HepG2 (cell line): Measurements from ENCODE around the gene FRRS1. TPM values are rescaled to one million over a fixed set of nuclear protein-coding genes. Genes with fewer than 3 reads are reported as not detected.

Experiments used
- ATAC-seq: fragments of 200-7000 bp; cut with Tn5 transposase; 3 replicates; pipeline ENCODE4 v1.9.1; 2020; ENCODE audit warnings: mild to moderate bottlenecking, moderate library complexity
- BruUV-seq: library from RNA; stranded (reverse); fragments of 400-500 nt; replicated peaks from 2 replicates; lab custom pipeline; 2021; lab: Mats Ljungman, UMichigan
- CTCF ChIA-PET: fragments of 300-600 bp; formaldehyde crosslinking; extraction: SDS; loops from one replicate; lab custom pipeline; 2021; ENCODE audit warnings: low total read pairs, inconsistent platforms, low intra/inter-chr PET ratio; lab: Yijun Ruan, JAX
- POLR2A ChIA-PET: fragments of 350-600 bp; sonication (Branson Sonifier 250); formaldehyde crosslinking; loops from one replicate; lab custom pipeline; 2020; ENCODE audit warnings: antibody characterized with exemption, inconsistent platforms; lab: Yijun Ruan, JAX
- DNase-seq: peaks from one replicate; pipeline ENCODE4 v3.0.0-alpha.2; 2015; ENCODE audit warnings: low spot score
- FAIRE-seq: peaks from 3 replicates; lab custom pipeline; 2011; peaks lifted over from hg19 to GRCh38; lab: Jason Lieb, UNC
- H2AFZ ChIP-seq: one replicate; pipeline ENCODE4 v1.6.1; 2011; ENCODE audit warnings: low read length, inconsistent platforms
- H3K27ac ChIP-seq: fragments of 300-600 bp; 3 replicates; pipeline ENCODE4 v1.8.0; 2011; ENCODE audit warnings: mixed run types, mild to moderate bottlenecking, mixed read lengths, low read length, inconsistent platforms; ENCODE audit not compliant: insufficient read depth; ENCODE audit errors: extremely low read length
- H3K27me3 ChIP-seq, 2 experiments: fragments of 200-600 bp in 1 of 2; 2 replicates in 1 of 2; 3 replicates in 1 of 2; pipeline versions ENCODE4 v1.6.0 to v1.8.0; 2011; ENCODE audit warnings: low read length in 2 of 2, mild to moderate bottlenecking in 2 of 2, moderate library complexity in 2 of 2, inconsistent platforms in 1 of 2; ENCODE audit not compliant: insufficient read depth in 2 of 2, control insufficient read depth in 1 of 2
- H3K36me3 ChIP-seq, 2 experiments: fragments of 200-600 bp in 1 of 2; replicated peaks in 1 of 2; 2 replicates in 1 of 2; 3 replicates in 1 of 2; pipeline versions ENCODE4 v1.5.1 to v1.8.0; 2011; ENCODE audit warnings: low read length in 2 of 2, inconsistent platforms in 1 of 2; ENCODE audit not compliant: insufficient read depth in 2 of 2, control insufficient read depth in 1 of 2
- H3K4me1 ChIP-seq: 2 replicates; pipeline ENCODE4 v1.5.1; 2012; ENCODE audit warnings: low read length, inconsistent platforms; ENCODE audit not compliant: insufficient read depth
- H3K4me2 ChIP-seq: 2 replicates; pipeline ENCODE4 v1.6.0; 2011; ENCODE audit warnings: low read depth, low read length, inconsistent platforms
- H3K4me3 ChIP-seq, 3 experiments: fragments of 200-600 bp in 1 of 3; sonication (generic), shearing (Covaris generic) in 1 of 3; replicated peaks in 1 of 3; 2 replicates each; pipeline ENCODE4 v1.5.1; 2011 to 2016; ENCODE audit warnings: low read length in 3 of 3, inconsistent platforms in 2 of 3, low read depth in 2 of 3, mild to moderate bottlenecking in 2 of 3, control low read depth in 1 of 3, mixed read lengths in 1 of 3; ENCODE audit not compliant: insufficient read depth in 1 of 3
- H3K79me2 ChIP-seq: one replicate; pipeline ENCODE4 v1.6.1; 2011; ENCODE audit warnings: low read length, inconsistent platforms; ENCODE audit not compliant: insufficient read depth
- H3K9ac ChIP-seq: 2 replicates; pipeline ENCODE4 v1.6.0; 2011; ENCODE audit warnings: mild to moderate bottlenecking, low read depth, low read length, inconsistent platforms; ENCODE audit not compliant: insufficient read depth
- H3K9me3 ChIP-seq: 2 replicates; pipeline ENCODE4 v1.5.1; 2012; ENCODE audit warnings: mild to moderate bottlenecking, low read length
- H4K20me1 ChIP-seq: 2 replicates; pipeline ENCODE4 v1.6.0; 2011; ENCODE audit warnings: inconsistent platforms, mild to moderate bottlenecking, low read length, moderate library complexity; ENCODE audit not compliant: insufficient read depth
- BCL6 ChIP-seq: IDR thresholded peaks from 2 replicates; pipeline ENCODE4 v1.6.1; 2016; ENCODE audit warnings: missing genetic modification reagents, missing compliant biosample characterization
- CEBPG ChIP-seq: IDR thresholded peaks from 2 replicates; pipeline ENCODE4 v1.6.1; 2016
- CHD4 ChIP-seq: fragments of 200-600 bp; sonication (generic); IDR thresholded peaks from 2 replicates; pipeline ENCODE4 v1.7.0; 2017; ENCODE audit warnings: mild to moderate bottlenecking, low read length, borderline replicate concordance
- JUND ChIP-seq: sonication (generic); formaldehyde crosslinking; IDR thresholded peaks from 2 replicates; pipeline ENCODE4 v1.8.0; 2022; ENCODE audit warnings: mild to moderate bottlenecking, missing genetic modification reagents
- NRL ChIP-seq: sonication (generic); formaldehyde crosslinking; IDR thresholded peaks from 2 replicates; pipeline ENCODE4 v1.5.0; 2020; ENCODE audit warnings: missing genetic modification reagents, mild to moderate bottlenecking, moderate library complexity, borderline replicate concordance
- PRMT3 ChIP-seq: sonication (generic); formaldehyde crosslinking; IDR thresholded peaks from 2 replicates; pipeline ENCODE4 v1.8.1; 2022; ENCODE audit warnings: low read depth, mild to moderate bottlenecking, moderate library complexity, missing genetic modification reagents, borderline replicate concordance
- U2AF1 ChIP-seq: fragments of 200-400 bp; formaldehyde crosslinking; optimal IDR thresholded peaks from 2 replicates; pipeline ENCODE3; 2017; ENCODE audit warnings: mild to moderate bottlenecking, low read depth, low read length
- XRCC5 ChIP-seq: fragments of 200-400 bp; formaldehyde crosslinking; optimal IDR thresholded peaks from 2 replicates; pipeline ENCODE3; 2017; ENCODE audit warnings: mild to moderate bottlenecking, low read length
- ZC3H4 ChIP-seq: sonication (generic); formaldehyde crosslinking; IDR thresholded peaks from 2 replicates; pipeline ENCODE4 v1.4.0; 2020; ENCODE audit warnings: missing genetic modification reagents, borderline replicate concordance
- ZNF260 ChIP-seq: sonication (generic); formaldehyde crosslinking; IDR thresholded peaks from 2 replicates; pipeline ENCODE4 v1.4.0; 2020; ENCODE audit warnings: missing genetic modification reagents, low read depth, mild to moderate bottlenecking, borderline replicate concordance
- ZNF7 ChIP-seq: IDR thresholded peaks from 2 replicates; pipeline ENCODE4 v1.6.1; 2016; ENCODE audit warnings: missing biosample characterization, missing genetic modification reagents
- WGBS: methylation state at CpG from one replicate; pipeline ENCODE4 v1.1.6; 2017; ENCODE audit warnings: low lambda C conversion rate; 5-methylcytosine and 5-hydroxymethylcytosine counted together
- in situ Hi-C: cut with HindIII; loops from 2 replicates; pipeline ENCODE4 v1.10.0; 2017; ENCODE audit warnings: low pct_unique_long_range_greater_than_20kb; ENCODE audit not compliant: extremely low pct_ligation_motif_present
- intact Hi-C: fragments of 100-400 bp; cut with micrococcal nuclease; formaldehyde crosslinking; loops from one replicate; pipeline ENCODE4 v1.10.0; 2022; ENCODE audit not compliant: unreplicated experiment
- polyA plus RNA-seq, 8 experiments: library from polyadenylated mRNA; depleted of rRNA in 3 of 8; stranded (reverse) in 7 of 8; unstranded in 1 of 8; fragments of >200 nt; fragmentation: Illumina TruSeq in 4 of 8; extraction: Trizol in 4 of 8; gene quantifications; 2 replicates each; pipeline versions ENCODE4 v1.2.1 to v1.2.3, GENCODE V29; 2011 to 2016; ENCODE audit warnings: low read depth in 4 of 8, missing spikeins in 1 of 8, mixed read lengths in 1 of 8; ENCODE audit not compliant: insufficient read depth in 1 of 8
- total RNA-seq, 5 experiments: library from RNA; depleted of rRNA; stranded (reverse); fragments of >200 nt; fragmentation: Illumina TruSeq; extraction: Trizol; gene quantifications; 2 replicates each; pipeline ENCODE4 v1.2.3, GENCODE V29; 2016; ENCODE audit warnings: low read depth in 1 of 5
- TF ChIP-seq, protein P1 (sequence below): sonication (generic); formaldehyde crosslinking; IDR thresholded peaks from 2 replicates; pipeline ENCODE4 v1.5.1; 2020; ENCODE audit warnings: mild to moderate bottlenecking, moderate library complexity, missing genetic modification reagents
- TF ChIP-seq, protein P2 (sequence below): sonication (generic); formaldehyde crosslinking; IDR thresholded peaks from 2 replicates; pipeline ENCODE4 v1.8.1; 2023; ENCODE audit warnings: mild to moderate bottlenecking, moderate library complexity, missing genetic modification reagents
- TF ChIP-seq, protein P3 (sequence below): sonication (generic); formaldehyde crosslinking; IDR thresholded peaks from 2 replicates; pipeline ENCODE4 v1.5.0; 2020; ENCODE audit warnings: missing genetic modification reagents, mild to moderate bottlenecking, borderline replicate concordance

FRRS1 gene
- total and polyA plus RNA-seq, 2 of the 13 experiments (the other 11 are each of a cell fraction or from before 2014, with no cell fraction given): 22.6 to 23.4 TPM

DNA sequence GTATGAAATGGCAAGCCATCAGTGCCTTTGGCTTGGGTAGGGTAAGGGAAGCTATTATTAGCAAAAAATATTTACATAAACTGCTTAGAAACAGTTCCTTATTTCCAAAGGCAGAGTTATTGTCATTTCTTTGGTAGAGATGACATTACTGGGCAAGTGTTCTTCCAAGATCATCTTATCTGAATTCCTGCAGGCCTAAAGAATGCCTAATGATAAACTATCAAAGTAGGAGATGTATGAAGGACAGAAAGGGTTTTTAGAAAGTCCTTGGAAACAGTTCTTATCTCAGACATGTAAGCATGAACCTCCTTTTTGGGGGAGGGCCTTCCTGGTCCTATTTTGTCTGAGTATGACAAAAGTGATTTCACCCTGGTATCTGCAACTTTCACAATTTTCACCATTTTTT lies 5.1 kb upstream of the FRRS1 start (continued):
- TF ChIP-seq, protein P1, sequence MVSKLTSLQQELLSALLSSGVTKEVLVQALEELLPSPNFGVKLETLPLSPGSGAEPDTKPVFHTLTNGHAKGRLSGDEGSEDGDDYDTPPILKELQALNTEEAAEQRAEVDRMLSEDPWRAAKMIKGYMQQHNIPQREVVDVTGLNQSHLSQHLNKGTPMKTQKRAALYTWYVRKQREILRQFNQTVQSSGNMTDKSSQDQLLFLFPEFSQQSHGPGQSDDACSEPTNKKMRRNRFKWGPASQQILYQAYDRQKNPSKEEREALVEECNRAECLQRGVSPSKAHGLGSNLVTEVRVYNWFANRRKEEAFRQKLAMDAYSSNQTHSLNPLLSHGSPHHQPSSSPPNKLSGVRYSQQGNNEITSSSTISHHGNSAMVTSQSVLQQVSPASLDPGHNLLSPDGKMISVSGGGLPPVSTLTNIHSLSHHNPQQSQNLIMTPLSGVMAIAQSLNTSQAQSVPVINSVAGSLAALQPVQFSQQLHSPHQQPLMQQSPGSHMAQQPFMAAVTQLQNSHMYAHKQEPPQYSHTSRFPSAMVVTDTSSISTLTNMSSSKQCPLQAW: no peak

DNA sequence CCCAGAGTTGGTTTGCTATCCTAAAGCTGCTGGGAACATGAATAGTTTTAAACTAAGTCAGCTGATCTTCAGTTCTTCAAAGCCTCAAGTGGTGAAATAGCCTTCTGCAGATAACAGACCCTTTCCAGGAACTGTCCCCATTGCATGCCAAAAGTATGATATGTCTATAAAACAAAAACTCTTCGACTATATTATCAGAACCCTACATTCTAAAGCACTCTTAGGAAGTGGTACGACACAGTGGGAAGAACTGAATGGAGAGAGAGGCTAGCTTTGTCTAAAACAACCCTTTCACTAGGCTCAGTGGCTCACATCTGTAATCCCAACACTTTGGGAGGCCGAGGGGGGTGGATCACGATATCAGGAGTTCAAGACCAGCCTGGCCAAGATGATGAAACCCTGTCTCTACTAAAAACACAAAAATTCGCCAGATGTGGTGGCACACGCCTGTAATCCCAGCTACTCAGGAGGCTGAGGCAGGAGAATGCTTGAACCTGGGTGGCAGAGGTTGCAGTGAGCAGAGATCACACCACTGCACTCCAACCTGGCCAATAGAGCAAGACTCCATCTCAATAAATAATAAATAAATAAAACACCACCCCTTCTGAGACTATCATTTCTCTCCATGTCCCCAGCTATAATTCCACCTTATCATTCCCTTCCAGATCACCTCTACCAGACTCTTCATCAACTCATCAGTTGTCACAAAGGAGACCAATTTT lies 2.2 kb upstream of the FRRS1 start:
- Histone ChIP-seq H4K20me1 (no peaks in the 10 kb centered on the region), H3K79me2 (peaks cover 20% of the 10 kb centered on the region), H3K27me3 (no peaks in the 10 kb centered on the region), H3K9ac (no peak overlapping the region), H3K4me2 (no peak overlapping the region), H3K4me1 (peaks cover 30% of the 10 kb centered on the region)
- 64% methylated on average over 6 of the region's 6 CpGs for WGBS
- intact Hi-C loops: no loop called here
- in situ Hi-C loops: no loop called here
- no peak for FAIRE-seq
- CTCF ChIA-PET: no interaction called here
- TF ChIP-seq U2AF1 (no peak), BCL6 (CRISPR knock-in tag) (peak; percentile 63)
- TF ChIP-seq, all 625 proteins: peak for 1
- ATAC-seq (no peak), DNase-seq (no peak)
- Histone ChIP-seq H2AFZ (peak overlapping the region; percentile 56), H3K9me3 (no peaks in the 10 kb centered on the region), H3K27ac (no peak overlapping the region), H3K4me3 (no peak overlapping the region), H3K36me3 (no peaks in the 10 kb centered on the region)
- no TSS peak for BruUV-seq
- POLR2A ChIA-PET: no interaction called here

DNA sequence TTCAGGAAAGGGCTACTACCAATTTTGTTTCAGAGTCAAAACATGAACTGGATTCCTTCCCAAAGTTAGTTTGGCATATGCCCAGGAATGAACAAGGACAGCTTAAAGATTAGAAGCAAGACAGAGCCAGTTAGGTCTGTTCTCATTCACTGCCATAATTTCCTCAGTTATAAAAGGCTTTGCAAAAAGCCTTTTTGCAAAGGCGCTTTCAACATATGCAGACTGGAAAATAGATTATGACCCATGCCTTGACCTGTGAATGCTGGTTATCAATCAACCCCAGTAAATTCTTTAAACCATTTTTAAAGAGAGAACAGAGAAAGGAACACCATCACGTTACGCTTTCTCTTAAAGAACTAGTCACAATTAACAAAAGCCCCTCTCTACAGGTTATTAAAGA lies 1.7 kb upstream of the FRRS1 start:
- Histone ChIP-seq H4K20me1 (no peaks in the 10 kb centered on the region), H3K79me2 (peaks cover 23% of the 10 kb centered on the region), H3K27ac (no peak overlapping the region), H3K9me3 (no peaks in the 10 kb centered on the region), H3K4me1 (peaks cover 36% of the 10 kb centered on the region), H3K4me3 (no peak overlapping the region), H2AFZ (no peak overlapping the region), H3K9ac (no peak overlapping the region), H3K27me3 (no peaks in the 10 kb centered on the region), H3K36me3 (no peaks in the 10 kb centered on the region), H3K4me2 (no peak overlapping the region)
- ChIA-PET POLR2A (no interaction called here), CTCF (no interaction called here)
- DNase-seq: no peak
- 73% methylated on average over 3 of the region's 3 CpGs for WGBS
- ATAC-seq: no peak
- no TSS peak for BruUV-seq
- FAIRE-seq: no peak
- in situ Hi-C loops: no loop called here
- intact Hi-C loops: no loop called here
- TF ChIP-seq XRCC5 (no peak), PRMT3 (CRISPR knock-in tag) (no peak), ZC3H4 (no peak), ZNF7 (CRISPR knock-in tag) (no peak), CEBPG (no peak), CHD4 (no peak), NRL (CRISPR knock-in tag) (no peak), JUND (no peak), ZNF260 (no peak)
- TF ChIP-seq, protein P2, sequence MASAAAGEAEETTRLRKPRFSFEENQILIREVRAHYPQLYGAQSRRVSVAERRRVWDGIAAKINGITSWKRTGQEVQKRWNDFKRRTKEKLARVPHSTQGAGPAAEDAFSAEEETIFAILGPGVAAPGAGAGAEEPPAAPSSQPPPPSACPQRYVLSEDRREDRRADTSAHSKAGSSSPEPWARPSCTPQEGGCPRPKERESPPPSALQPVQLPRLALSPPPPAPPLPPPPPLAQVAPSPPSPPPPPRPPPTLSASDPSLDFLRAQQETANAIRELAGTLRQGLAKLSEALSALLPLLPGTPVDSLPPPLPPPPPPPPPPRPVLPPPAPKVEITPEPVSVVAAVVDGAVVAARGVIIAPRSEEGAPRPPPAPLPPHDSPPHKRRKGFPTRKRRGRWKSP (CRISPR knock-in tag): no peak
- TF ChIP-seq, protein P3, sequence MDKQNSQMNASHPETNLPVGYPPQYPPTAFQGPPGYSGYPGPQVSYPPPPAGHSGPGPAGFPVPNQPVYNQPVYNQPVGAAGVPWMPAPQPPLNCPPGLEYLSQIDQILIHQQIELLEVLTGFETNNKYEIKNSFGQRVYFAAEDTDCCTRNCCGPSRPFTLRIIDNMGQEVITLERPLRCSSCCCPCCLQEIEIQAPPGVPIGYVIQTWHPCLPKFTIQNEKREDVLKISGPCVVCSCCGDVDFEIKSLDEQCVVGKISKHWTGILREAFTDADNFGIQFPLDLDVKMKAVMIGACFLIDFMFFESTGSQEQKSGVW (CRISPR knock-in tag): no peak
